Smooth muscle cell (in vitro differentiated cells): ENCODE data around the gene CRB2. TPM values are rescaled to one million over a fixed set of nuclear protein-coding genes. Genes with fewer than 3 reads are reported as not detected.

Experiments used
- DNase-seq: peaks from one replicate; lab custom pipeline; 2025; ENCODE audit not compliant: unreplicated experiment; lab: John Stamatoyannopoulos, UW
- H2AFZ ChIP-seq: fragments of 200-600 bp; sonication (generic); 2 replicates; pipeline ENCODE4 v1.6.0; 2016; ENCODE audit warnings: antibody characterized with exemption, low read depth, mild to moderate bottlenecking
- H3F3A ChIP-seq: fragments of 200-600 bp; sonication (generic); 2 replicates; pipeline ENCODE4 v1.6.0; 2017; ENCODE audit warnings: antibody characterized with exemption, low read depth
- H3K27ac ChIP-seq: fragments of 200-600 bp; sonication (generic); 2 replicates; pipeline ENCODE4 v1.5.1; 2016; ENCODE audit warnings: low read depth, mild to moderate bottlenecking
- H3K27me3 ChIP-seq: fragments of 200-600 bp; sonication (generic); 2 replicates; pipeline ENCODE4 v1.6.1; 2016; ENCODE audit warnings: low read depth, mild to moderate bottlenecking
- H3K36me3 ChIP-seq: fragments of 200-600 bp; sonication (generic); 2 replicates; pipeline ENCODE4 v1.5.1; 2016; ENCODE audit warnings: low read depth
- H3K4me1 ChIP-seq: fragments of 200-600 bp; sonication (generic); 2 replicates; pipeline ENCODE4 v1.5.1; 2016; ENCODE audit warnings: low read depth
- H3K4me2 ChIP-seq: fragments of 200-600 bp; sonication (generic); 2 replicates; pipeline ENCODE4 v1.6.0; 2016; ENCODE audit warnings: mild to moderate bottlenecking
- H3K4me3 ChIP-seq: fragments of 200-600 bp; sonication (generic); 2 replicates; pipeline ENCODE4 v1.5.1; 2016; ENCODE audit warnings: mild to moderate bottlenecking
- H3K79me2 ChIP-seq: fragments of 200-600 bp; sonication (generic); 2 replicates; pipeline ENCODE4 v1.6.0; 2016; ENCODE audit warnings: low read depth, mild to moderate bottlenecking
- H3K9ac ChIP-seq: fragments of 200-600 bp; sonication (generic); 2 replicates; pipeline ENCODE4 v1.6.0; 2016; ENCODE audit warnings: low read depth
- H3K9me3 ChIP-seq: fragments of 200-600 bp; sonication (generic); replicated peaks from 2 replicates; pipeline ENCODE4 v1.5.1; 2016; ENCODE audit warnings: low read depth
- H4K20me1 ChIP-seq: fragments of 200-600 bp; sonication (generic); 2 replicates; pipeline ENCODE4 v1.6.0; 2016; ENCODE audit warnings: low read depth
- CTCF ChIP-seq: fragments of 200-600 bp; sonication (generic); IDR thresholded peaks from 2 replicates; pipeline ENCODE4 v1.5.1; 2017; ENCODE audit warnings: borderline replicate concordance, mild to moderate bottlenecking, antibody characterized with exemption; ENCODE audit not compliant: insufficient read depth, poor library complexity, severe bottlenecking
- WGBS: methylation state at CpG from one replicate; pipeline ENCODE4 v1.1.7; 2016; ENCODE audit warnings: low lambda C conversion rate; 5-methylcytosine and 5-hydroxymethylcytosine counted together
- polyA plus RNA-seq: library from polyadenylated mRNA; unstranded; fragments of >200 nt; fragmentation: Nextera tagmentation; extraction: Ambion mirVana; gene quantifications from 2 replicates; pipeline ENCODE4 v1.2.1, GENCODE V29; 2016
- total RNA-seq: library from RNA; depleted of rRNA; stranded (reverse); fragments of >200 nt; gene quantifications from 2 replicates; pipeline ENCODE4 v1.2.3, GENCODE V29; 2014

Gene CRB2
- total and polyA plus RNA-seq, 2 experiments from 2014 or later, result 1.7 to 3.1 TPM

- H2AFZ ChIP-seq, result no peak overlapping the region
- no peaks in the 10 kb centered on the region for H3K4me1 ChIP-seq
Measured at GRCh38 chr9:123424552-123425225, 68.7 kb downstream of the CRB2 start.

GRCh38 chr9:123425261-123425821 is 69.3 kb downstream of the CRB2 start:
- Histone ChIP-seq H4K20me1 (no peaks in the 10 kb centered on the region), H3K4me1 (no peaks in the 10 kb centered on the region), H3F3A (no peaks in the 10 kb centered on the region), H3K27ac (no peak overlapping the region), H3K9me3 (no peaks in the 10 kb centered on the region), H2AFZ (no peak overlapping the region), H3K36me3 (no peaks in the 10 kb centered on the region), H3K4me3 (no peak overlapping the region), H3K27me3 (no peaks in the 10 kb centered on the region), H3K79me2 (no peaks in the 10 kb centered on the region), H3K9ac (no peak overlapping the region), H3K4me2 (no peak overlapping the region)
- DNase-seq, result no peak
- 87% methylated on average over 20 of the region's 20 CpGs for WGBS
- no peak for TF ChIP-seq CTCF

More at GRCh38 chr9:123424552-123425225, 68.7 kb downstream of the CRB2 start:
- H4K20me1 ChIP-seq, result no peaks in the 10 kb centered on the region
- no peaks in the 10 kb centered on the region for H3K9me3 ChIP-seq
- no peaks in the 10 kb centered on the region for H3K27me3 ChIP-seq
- H3K36me3 ChIP-seq, result no peaks in the 10 kb centered on the region
- no peak for DNase-seq
- H3K4me2 ChIP-seq, result no peak overlapping the region
- 95% methylated on average over 6 of the region's 6 CpGs for WGBS
- TF ChIP-seq CTCF, result no peak
- no peak overlapping the region for H3K9ac ChIP-seq
- H3K4me3 ChIP-seq, result no peak overlapping the region
- H3K79me2 ChIP-seq, result no peaks in the 10 kb centered on the region
- H3K27ac ChIP-seq, result no peak overlapping the region
- no peaks in the 10 kb centered on the region for H3F3A ChIP-seq

GRCh38 chr9:123425836-123426365 is 69.9 kb downstream of the CRB2 start:
- H3K4me2 ChIP-seq, result no peak overlapping the region
- no peak overlapping the region for H3K4me3 ChIP-seq
- no peak for DNase-seq
- H3K79me2 ChIP-seq, result no peaks in the 10 kb centered on the region
- no peaks in the 10 kb centered on the region for H4K20me1 ChIP-seq
- 97% methylated on average over 6 of the region's 6 CpGs for WGBS
- H3K9ac ChIP-seq, result no peak overlapping the region
- H3K27me3 ChIP-seq, result no peaks in the 10 kb centered on the region
- H3F3A ChIP-seq, result no peaks in the 10 kb centered on the region
- TF ChIP-seq CTCF, result no peak
- no peaks in the 10 kb centered on the region for H3K4me1 ChIP-seq
- no peaks in the 10 kb centered on the region for H3K36me3 ChIP-seq
- H2AFZ ChIP-seq, result no peak overlapping the region
- no peak overlapping the region for H3K27ac ChIP-seq
- H3K9me3 ChIP-seq, result no peaks in the 10 kb centered on the region
